CD14-positive monocyte (primary cell): ENCODE results near the gene GALNT12. TPM values are rescaled to one million over a fixed set of nuclear protein-coding genes. Genes with fewer than 3 reads are reported as not detected.

ENCODE experiments used
- DNase-seq, 3 donors: peaks; one replicate each; pipeline ENCODE4 v3.0.0-alpha.2; 2011 to 2022
- H2AFZ ChIP-seq: 2 replicates; pipeline ENCODE4 v1.6.0; 2012; ENCODE audit warnings: mild to moderate bottlenecking, low read depth, low read length, inconsistent platforms; ENCODE audit not compliant: insufficient read depth, poor library complexity, severe bottlenecking
- H3K27ac ChIP-seq, 2 donors: 1 replicate in 1 of 2; 2 replicates in 1 of 2; pipeline ENCODE4 v1.5.1; 2012 to 2013; ENCODE audit warnings: low read length in 2 of 2, control low read depth in 1 of 2, inconsistent platforms in 1 of 2, low read depth in 1 of 2, mild to moderate bottlenecking in 1 of 2
- H3K27me3 ChIP-seq, 2 donors: one replicate each; pipeline versions ENCODE4 v1.6.0 to v1.6.1; 2011 to 2013; ENCODE audit warnings: low read length in 2 of 2; ENCODE audit not compliant: control insufficient read depth in 2 of 2, insufficient read depth in 2 of 2
- H3K36me3 ChIP-seq, 2 donors: replicated peaks in 1 of 2; 1 replicate in 1 of 2; 2 replicates in 1 of 2; pipeline versions ENCODE4 v1.5.1 to v1.6.1; 2012 to 2013; ENCODE audit warnings: low read length in 2 of 2, control low read depth in 1 of 2, inconsistent platforms in 1 of 2, mild to moderate bottlenecking in 1 of 2; ENCODE audit not compliant: insufficient read depth in 2 of 2, control insufficient read depth in 1 of 2
- H3K4me1 ChIP-seq, 2 donors: 1 replicate in 1 of 2; 2 replicates in 1 of 2; pipeline versions ENCODE4 v1.5.1 to v1.6.1; 2012 to 2013; ENCODE audit warnings: low read length in 2 of 2, control low read depth in 1 of 2, inconsistent platforms in 1 of 2, mild to moderate bottlenecking in 1 of 2, moderate library complexity in 1 of 2; ENCODE audit not compliant: insufficient read depth in 2 of 2, control insufficient read depth in 1 of 2
- H3K4me2 ChIP-seq: replicated peaks from 2 replicates; pipeline ENCODE3; 2012; ENCODE audit warnings: low read length, moderate library complexity, mild to moderate bottlenecking; ENCODE audit not compliant: poor library complexity, severe bottlenecking; ENCODE audit errors: extremely low read depth
- H3K4me3 ChIP-seq, 3 experiments: fragments of 200-600 bp in 1 of 3; sonication (generic) in 1 of 3; replicated peaks in 1 of 3; 1 replicate in 2 of 3; 2 replicates in 1 of 3; pipeline ENCODE4 v1.5.1; 2011 to 2013; ENCODE audit warnings: low read length in 3 of 3, mild to moderate bottlenecking in 3 of 3, control low read depth in 2 of 3, low read depth in 2 of 3, inconsistent platforms in 1 of 3, moderate library complexity in 1 of 3
- H3K79me2 ChIP-seq: 2 replicates; pipeline ENCODE4 v1.6.0; 2012; ENCODE audit warnings: mild to moderate bottlenecking, control low read depth, inconsistent platforms, low read length, moderate library complexity; ENCODE audit not compliant: insufficient read depth
- H3K9ac ChIP-seq: 2 replicates; pipeline ENCODE4 v1.6.0; 2017; ENCODE audit warnings: low read length, mild to moderate bottlenecking; ENCODE audit not compliant: insufficient read depth, poor library complexity, severe bottlenecking
- H3K9me3 ChIP-seq, 2 donors: replicated peaks in 1 of 2; 1 replicate in 1 of 2; 2 replicates in 1 of 2; pipeline versions ENCODE4 v1.5.1 to v1.6.1; 2012 to 2013; ENCODE audit warnings: low read length in 2 of 2, control low read depth in 1 of 2; ENCODE audit not compliant: control insufficient read depth in 1 of 2, insufficient read depth in 1 of 2
- H4K20me1 ChIP-seq: 2 replicates; pipeline ENCODE4 v1.6.0; 2012; ENCODE audit warnings: mild to moderate bottlenecking, low read length, control low read depth, moderate library complexity; ENCODE audit not compliant: insufficient read depth
- H3K27ac Mint-ChIP-seq, 7 donors: one replicate each; pipeline ENCODE4 v1.8.0; 2020; ENCODE audit warnings: mild to moderate bottlenecking in 7 of 7, mixed read lengths in 7 of 7, moderate library complexity in 6 of 7, inconsistent platforms in 2 of 7
- H3K27me3 Mint-ChIP-seq, 3 donors: one replicate each; pipeline ENCODE4 v1.8.0; 2021 to 2022; ENCODE audit warnings: low read depth in 3 of 3, mild to moderate bottlenecking in 3 of 3, mixed read lengths in 3 of 3, moderate library complexity in 3 of 3, inconsistent platforms in 1 of 3
- H3K36me3 Mint-ChIP-seq, 2 donors: one replicate each; pipeline ENCODE4 v1.8.0; 2020; ENCODE audit warnings: mixed read lengths in 2 of 2, inconsistent platforms in 1 of 2, mild to moderate bottlenecking in 1 of 2
- H3K4me1 Mint-ChIP-seq: one replicate; pipeline ENCODE4 v1.8.0; 2020; ENCODE audit warnings: mild to moderate bottlenecking, mixed read lengths
- H3K4me3 Mint-ChIP-seq, 2 donors: one replicate each; pipeline ENCODE4 v1.8.0; 2020; ENCODE audit warnings: mild to moderate bottlenecking in 2 of 2, mixed read lengths in 2 of 2, moderate library complexity in 1 of 2
- H3K9me3 Mint-ChIP-seq, 7 donors: one replicate each; pipeline ENCODE4 v1.8.0; 2020 to 2022; ENCODE audit warnings: mixed read lengths in 7 of 7, mild to moderate bottlenecking in 6 of 7, moderate library complexity in 6 of 7, inconsistent platforms in 2 of 7
- CTCF ChIP-seq: fragments of 200-600 bp; IDR thresholded peaks from one replicate; pipeline ENCODE4 v1.8.0; 2022; ENCODE audit warnings: antibody characterized with exemption, mild to moderate bottlenecking
- WGBS: methylation state at CpG from one replicate; pipeline ENCODE4 v1.1.5; 2013; ENCODE audit warnings: missing lambda C conversion rate; ENCODE audit not compliant: insufficient coverage; 5-methylcytosine and 5-hydroxymethylcytosine counted together
- intact Hi-C, 2 donors: fragments of 100-400 bp; cut with micrococcal nuclease; formaldehyde crosslinking; loops; one replicate each; pipeline versions ENCODE4 v1.15.0 to v1.15.1; 2023
- polyA minus RNA-seq: library from RNA; depleted of rRNA, polyadenylated mRNA; stranded (reverse); fragments of >200 nt; gene quantifications from 2 replicates; pipeline ENCODE4 v1.2.3, GENCODE V29; 2012
- polyA plus RNA-seq, 3 donors: library from polyadenylated mRNA; depleted of rRNA in 1 of 3; unstranded in 2 of 3; stranded (reverse) in 1 of 3; fragments of 300-500 nt in 2 of 3; fragments of >200 nt in 1 of 3; fragmentation: Illumina TruSeq in 2 of 3; gene quantifications; 1 replicate in 2 of 3; 2 replicates in 1 of 3; pipeline ENCODE4 v1.2.3, GENCODE V29; 2012 to 2021
- total RNA-seq, 12 experiments: library from RNA in 1 of 12; stranded (reverse) in 1 of 12; fragments of 120-200 nt in 1 of 12; gene quantifications; one replicate each; pipeline ENCODE4 v1.2.4 and lab custom pipeline; 2013 to 2026; ENCODE audit warnings: mixed read lengths in 6 of 12, inconsistent platforms in 1 of 12

GALNT12 gene
- 0.19 TPM for total RNA-seq (2013)
- polyA plus RNA-seq, result under 1 TPM in 1 of 3 donors, not detected in 2; 0.16 TPM
- 0.16 TPM in 1 of 2 replicates, not detected in the other for polyA minus RNA-seq
- total RNA-seq (lab: John Stamatoyannopoulos, UW), result 0.25 to 2.1 (median 0.70) reads per million in 11 experiments

- Histone ChIP-seq H3K9me3 (peaks cover 0 to 4% of the 10 kb centered on the region in 2 donors), H3K27me3 (peaks cover 20 to 51% of the 10 kb centered on the region in 2 donors), H3K4me3 (peak within 1 kb of the TSS; percentile 28 to 74 (median 36)), H3K36me3 (no peaks in the 10 kb centered on the region), H3K79me2 (no peaks in the 10 kb centered on the region), H3K4me2 (peak within 1 kb of the TSS; percentile 88), H3K27ac (no peak within 1 kb of the TSS), H3K4me1 (peaks cover 14 to 20% of the 10 kb centered on the region in 2 donors), H2AFZ (peak within 1 kb of the TSS; percentile 68), H3K9ac (peak within 1 kb of the TSS; percentile 36), H4K20me1 (no peaks in the 10 kb centered on the region)
- 8% methylated on average over 48 of the region's 51 CpGs for WGBS
- Mint-ChIP-seq H3K4me1 (peaks cover 42% of the 10 kb centered on the region), H3K36me3 (peaks cover 3 to 7% of the 10 kb centered on the region in 2 donors), H3K27ac (peak within 1 kb of the TSS in 3 of 7 donors; percentile 30 to 50 (median 34)), H3K27me3 (peaks cover 26 to 59% (median 37%) of the 10 kb centered on the region in 3 donors), H3K4me3 (peak within 1 kb of the TSS; percentile 80 to 94), H3K9me3 (peaks cover 0 to 8% (median 1%) of the 10 kb centered on the region in 7 donors)
- TF ChIP-seq CTCF, result no peak
- intact Hi-C loops, result no loop called here
- DNase-seq, result no peak
Observed at GRCh38 chr9:98807070-98807813, at the start of gene GALNT12. TSS of gene GALNT12 (plus strand) at chr9:98807670. CDS start at chr9:98807699, 29 bp downstream.

- H3K9ac ChIP-seq, result no peak overlapping the region
- no peak overlapping the region for H3K4me3 Mint-ChIP-seq
- TF ChIP-seq CTCF, result no peak
- no peak overlapping the region for H2AFZ ChIP-seq
- DNase-seq, result no peak
- H3K4me3 ChIP-seq, result no peak overlapping the region
- H3K27me3 Mint-ChIP-seq, result peaks cover 0 to 1% (median 0%) of the 10 kb centered on the region in 3 donors
- no peak overlapping the region for H3K4me2 ChIP-seq
- peaks cover 13% of the 10 kb centered on the region for H3K4me1 Mint-ChIP-seq
- H4K20me1 ChIP-seq, result no peaks in the 10 kb centered on the region
- no peaks in the 10 kb centered on the region for H3K36me3 Mint-ChIP-seq
- H3K9me3 Mint-ChIP-seq, result peaks cover 0 to 12% (median 10%) of the 10 kb centered on the region in 7 donors
- H3K27ac ChIP-seq, result no peak overlapping the region
- no peak overlapping the region for H3K27ac Mint-ChIP-seq
- H3K79me2 ChIP-seq, result no peaks in the 10 kb centered on the region
- no peaks in the 10 kb centered on the region for H3K27me3 ChIP-seq
- no peaks in the 10 kb centered on the region for H3K36me3 ChIP-seq
- H3K9me3 ChIP-seq, result no peaks in the 10 kb centered on the region
- H3K4me1 ChIP-seq, result peaks cover 4 to 9% of the 10 kb centered on the region in 2 donors
- intact Hi-C loops, result no loop called here
Observed at GRCh38 chr9:98760231-98760630, 47.2 kb upstream of the GALNT12 start.
